GM23338 (cell line): ENCODE data around the gene MTHFSD. TPM values are rescaled to one million over a fixed set of nuclear protein-coding genes. Genes with fewer than 3 reads are reported as not detected.

Source experiments
- ATAC-seq: fragments of 200-7000 bp; cut with Tn5 transposase; 3 replicates; pipeline ENCODE4 v1.9.1; 2020
- DNase-seq: peaks from one replicate; pipeline ENCODE4 v3.0.0-alpha.2; 2015; ENCODE audit warnings: low spot score
- H2AFZ ChIP-seq: fragments of 200-600 bp; sonication (generic); 2 replicates; pipeline ENCODE4 v1.8.0; 2016; ENCODE audit warnings: antibody characterized with exemption, mild to moderate bottlenecking, moderate library complexity
- H3F3A ChIP-seq: fragments of 200-600 bp; sonication (generic); replicated peaks from 2 replicates; pipeline ENCODE4 v1.8.0; 2017; ENCODE audit warnings: antibody characterized with exemption, mixed run types, low read depth
- H3K27ac ChIP-seq: fragments of 200-600 bp; sonication (generic); 2 replicates; pipeline ENCODE4 v1.6.1; 2016; ENCODE audit warnings: low read depth
- H3K27me3 ChIP-seq: fragments of 200-600 bp; sonication (generic); 2 replicates; pipeline ENCODE4 v1.8.0; 2016; ENCODE audit warnings: mild to moderate bottlenecking, mixed run types, moderate library complexity; ENCODE audit not compliant: insufficient read depth
- H3K36me3 ChIP-seq: fragments of 200-600 bp; sonication (generic); 2 replicates; pipeline ENCODE4 v1.8.0; 2016; ENCODE audit warnings: mild to moderate bottlenecking; ENCODE audit not compliant: insufficient read depth
- H3K4me1 ChIP-seq: fragments of 200-600 bp; sonication (generic); 2 replicates; pipeline ENCODE4 v1.8.0; 2016; ENCODE audit warnings: mild to moderate bottlenecking, moderate library complexity; ENCODE audit not compliant: insufficient read depth
- H3K4me2 ChIP-seq: fragments of 200-600 bp; sonication (generic); 2 replicates; pipeline ENCODE4 v1.7.1; 2017; ENCODE audit warnings: mixed run types
- H3K4me3 ChIP-seq: fragments of 200-600 bp; sonication (generic); 2 replicates; pipeline ENCODE4 v1.6.1; 2016; ENCODE audit warnings: mixed run types
- H3K79me2 ChIP-seq: fragments of 200-600 bp; sonication (generic); replicated peaks from 2 replicates; pipeline ENCODE4 v1.8.0; 2017; ENCODE audit warnings: mild to moderate bottlenecking; ENCODE audit not compliant: insufficient read depth
- H3K9me2 ChIP-seq: fragments of 200-600 bp; sonication (generic); 2 replicates; pipeline ENCODE4 v1.8.0; 2017; ENCODE audit not compliant: insufficient read depth
- H4K20me1 ChIP-seq: fragments of 200-600 bp; sonication (generic); replicated peaks from 2 replicates; pipeline ENCODE4 v1.8.0; 2017; ENCODE audit warnings: mild to moderate bottlenecking; ENCODE audit not compliant: insufficient read depth
- H3K27ac Mint-ChIP-seq: 2 replicates; pipeline ENCODE4 v1.8.0; 2020; ENCODE audit warnings: inconsistent platforms, mild to moderate bottlenecking, moderate library complexity, mixed read lengths
- H3K27me3 Mint-ChIP-seq: 3 replicates; pipeline ENCODE4 v1.8.0; 2022; ENCODE audit warnings: low read depth, mild to moderate bottlenecking, moderate library complexity, mixed read lengths, inconsistent platforms; ENCODE audit not compliant: insufficient read depth, poor library complexity
- H3K36me3 Mint-ChIP-seq: 3 replicates; pipeline ENCODE4 v1.8.0; 2021; ENCODE audit warnings: low read depth, mild to moderate bottlenecking, inconsistent platforms, moderate library complexity, mixed read lengths
- H3K4me1 Mint-ChIP-seq: 3 replicates; pipeline ENCODE4 v1.8.0; 2020; ENCODE audit warnings: mild to moderate bottlenecking, inconsistent platforms, mixed read lengths
- H3K4me3 Mint-ChIP-seq: 3 replicates; pipeline ENCODE4 v1.8.0; 2021; ENCODE audit warnings: moderate library complexity, mild to moderate bottlenecking, inconsistent platforms, mixed read lengths
- H3K9me3 Mint-ChIP-seq: 3 replicates; pipeline ENCODE4 v1.8.0; 2020; ENCODE audit warnings: moderate library complexity, mild to moderate bottlenecking, inconsistent platforms, mixed read lengths
- CREB1 ChIP-seq: fragments of 250-450 bp; sonication (Bioruptor Pico); IDR thresholded peaks from 2 replicates; pipeline ENCODE4 v1.5.0; 2020; ENCODE audit warnings: low read depth, mild to moderate bottlenecking, moderate library complexity
- EZH2phosphoT487 ChIP-seq: fragments of 200-600 bp; sonication (generic); IDR thresholded peaks from one replicate; pipeline ENCODE4 v1.8.1; 2018; ENCODE audit warnings: antibody characterized with exemption; ENCODE audit not compliant: unreplicated experiment
- JUNB ChIP-seq: IDR thresholded peaks from one replicate; pipeline ENCODE4 v1.6.1; 2016; ENCODE audit warnings: antibody characterized with exemption; ENCODE audit not compliant: unreplicated experiment
- NANOG ChIP-seq: IDR thresholded peaks from 2 replicates; pipeline ENCODE4 v1.6.1; 2016; ENCODE audit warnings: antibody characterized with exemption, borderline replicate concordance
- POLR2AphosphoS5 ChIP-seq: IDR thresholded peaks from 2 replicates; pipeline ENCODE4 v1.6.1; 2016; ENCODE audit warnings: antibody characterized with exemption, low read depth
- ZNF331 ChIP-seq: fragments of 250-450 bp; sonication (Bioruptor Pico); IDR thresholded peaks from 2 replicates; pipeline ENCODE4 v1.5.0; 2020; ENCODE audit warnings: low read depth, mild to moderate bottlenecking, moderate library complexity
- ZNF462 ChIP-seq: fragments of 250-450 bp; sonication (Bioruptor Pico); IDR thresholded peaks from 2 replicates; pipeline ENCODE4 v1.5.0; 2020; ENCODE audit warnings: mild to moderate bottlenecking, moderate library complexity
- polyA plus RNA-seq: library from polyadenylated mRNA; unstranded; fragments of >200 nt; fragmentation: Nextera tagmentation; extraction: Ambion mirVana; gene quantifications from 2 replicates; pipeline ENCODE4 v1.2.1, GENCODE V29; 2016
- total RNA-seq: library from RNA; depleted of rRNA; stranded (reverse); fragments of >200 nt; shearing (Covaris generic); gene quantifications from 2 replicates; pipeline ENCODE4 v1.2.3, GENCODE V29; 2014

Gene MTHFSD
- total and polyA plus RNA-seq, 2 experiments from 2014 or later = 7.2 to 8.1 TPM

GRCh38 chr16:86550281-86550680, 4.8 kb downstream of the MTHFSD start (continued):
- no peak for TF ChIP-seq ZNF462 (CRISPR knock-in tag)
- TF ChIP-seq ZNF331 (CRISPR knock-in tag) = no peak
- TF ChIP-seq EZH2phosphoT487 = no peak
- TF ChIP-seq CREB1 (CRISPR knock-in tag) = no peak
- no peak for TF ChIP-seq JUNB

- Mint-ChIP-seq H3K27ac (no peak overlapping the region), H3K27me3 (peaks cover 2% of the 10 kb centered on the region), H3K9me3 (peaks cover 5% of the 10 kb centered on the region; the same call in 1 of the 3 replicates), H3K36me3 (peaks cover 6% of the 10 kb centered on the region; the same call in 2 of the 3 replicates), H3K4me1 (peaks cover 6% of the 10 kb centered on the region), H3K4me3 (no peak overlapping the region)
- Histone ChIP-seq H3K79me2 (no peaks in the 10 kb centered on the region), H3K4me1 (no peaks in the 10 kb centered on the region), H3K27me3 (no peaks in the 10 kb centered on the region), H3F3A (no peaks in the 10 kb centered on the region), H3K4me2 (no peak overlapping the region), H3K4me3 (no peak overlapping the region), H2AFZ (no peak overlapping the region), H4K20me1 (no peaks in the 10 kb centered on the region), H3K9me2 (peaks cover 2% of the 10 kb centered on the region; the same call in 1 of the 2 replicates), H3K36me3 (peaks cover 4% of the 10 kb centered on the region; the same call in 1 of the 2 replicates), H3K27ac (no peak overlapping the region)
- ATAC-seq (no peak), DNase-seq (no peak)
- TF ChIP-seq NANOG (no peak), POLR2AphosphoS5 (no peak), ZNF331 (CRISPR knock-in tag) (no peak), ZNF462 (CRISPR knock-in tag) (no peak)
Observed at GRCh38 chr16:86549893-86550190, 5.2 kb downstream of the MTHFSD start.
